Measurements from ENCODE around the gene SOWAHA.

DNA sequence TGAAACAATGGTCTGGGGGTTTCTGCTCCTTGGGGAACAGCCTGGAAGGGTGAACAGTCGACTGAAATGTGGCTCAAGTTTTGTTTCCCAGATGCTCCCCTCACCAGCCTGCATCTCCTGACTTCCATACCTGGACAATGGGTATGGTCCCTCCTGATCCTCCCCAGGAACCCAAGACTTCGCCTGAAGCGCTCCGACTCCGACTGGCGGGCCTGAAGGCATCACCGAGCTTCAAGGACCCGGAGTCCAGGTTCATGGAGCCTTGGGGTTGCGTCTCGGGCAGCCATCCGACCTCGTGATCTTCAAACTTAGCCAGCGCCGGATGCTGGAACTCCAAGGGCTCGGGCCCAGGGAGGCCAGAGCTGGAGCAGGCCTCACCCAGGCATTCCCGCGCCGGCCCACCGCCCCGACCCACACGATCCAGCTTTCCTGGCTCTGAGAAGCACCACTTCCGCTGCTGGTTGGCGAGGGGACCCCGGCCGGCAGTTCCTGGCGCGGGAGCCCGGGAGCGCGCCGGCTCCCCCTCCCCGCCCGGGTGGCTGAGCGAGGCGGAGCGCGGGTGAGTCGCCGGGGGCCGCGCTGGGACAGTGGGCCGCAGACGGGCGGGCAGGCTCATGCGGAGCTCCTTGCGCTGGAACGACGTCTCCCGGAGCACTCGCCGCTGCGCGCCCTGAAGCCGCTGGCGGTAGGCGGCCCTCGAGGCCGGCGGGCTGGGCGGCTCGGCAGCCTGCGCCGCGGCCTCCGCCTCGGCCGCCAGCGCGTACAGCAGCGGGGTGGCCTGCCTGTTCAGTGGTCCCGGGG is 12.1 kb downstream of the SOWAHA start:
- no peak for TF ChIP-seq EZH2phosphoT487 (IDR thresholded peaks at IDR 0.05; ENCODE audit: insufficient read depth, low read depth)
- no peak for TF ChIP-seq EZH2 (IDR thresholded peaks at IDR 0.05; ENCODE audit: insufficient read depth, poor library complexity, severe bottlenecking)

Data from GM23248 (cell line).